ENCODE results near the gene LEKR1. TPM values are rescaled to one million over a fixed set of nuclear protein-coding genes. Genes with fewer than 3 reads are reported as not detected.

LEKR1 gene
- total RNA-seq, 1 donor from 2014 or later = 0.27 TPM

DNA sequence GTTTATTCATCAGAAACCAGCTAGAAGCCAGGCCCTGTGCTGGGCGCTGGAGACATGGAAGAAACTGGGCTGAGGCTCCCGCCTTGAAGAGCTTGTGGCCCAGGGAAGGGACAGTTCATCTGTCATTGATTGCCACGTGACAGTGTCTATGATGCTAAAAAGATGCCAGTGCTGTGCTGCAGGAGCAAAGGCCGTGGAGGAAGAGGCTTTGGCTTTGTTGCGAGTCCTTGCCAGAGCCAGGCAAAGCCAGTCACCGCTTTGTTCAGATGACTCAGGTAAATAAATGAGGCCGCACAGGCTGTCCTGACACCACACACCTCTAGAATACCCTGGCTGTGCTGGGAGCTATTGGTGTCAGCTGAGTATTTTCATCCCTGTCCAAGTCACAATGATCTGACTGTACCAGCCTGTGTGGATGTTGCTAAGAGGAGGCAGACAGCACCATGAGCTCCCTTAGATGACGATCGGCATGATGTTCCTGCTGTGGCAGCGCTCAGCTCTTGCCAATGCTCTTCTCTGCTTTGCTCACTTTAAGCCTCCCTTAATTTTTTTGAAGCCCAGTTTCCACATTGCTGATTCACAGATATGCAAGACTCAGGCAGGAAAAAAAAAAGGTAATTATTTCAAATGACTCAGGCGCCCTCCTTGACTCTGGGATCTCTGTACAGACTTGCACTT lies 256.3 kb downstream of the LEKR1 start:
- H2AFZ ChIP-seq (ENCODE audit: low read depth, low read length) = no peak overlapping the region

DNA sequence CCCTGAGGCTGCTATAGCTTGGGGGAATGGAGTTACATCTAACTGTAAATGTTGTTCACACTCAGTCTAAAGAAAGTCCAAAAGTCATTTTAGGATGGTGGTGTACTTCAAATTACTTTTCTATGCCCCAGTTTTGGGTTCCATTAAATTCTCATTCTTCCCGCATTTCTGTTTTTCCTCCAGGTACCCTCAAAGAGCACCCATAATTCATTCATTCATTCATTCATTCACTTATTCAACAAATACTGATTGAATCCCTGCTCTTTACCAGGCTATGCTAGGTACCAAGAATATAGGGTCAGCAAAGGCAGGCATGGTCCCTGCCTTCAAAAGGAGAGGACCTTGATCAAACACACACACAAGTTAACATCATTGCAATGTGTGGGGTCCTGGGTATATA lies 257.7 kb downstream of the LEKR1 start:
- Mint-ChIP-seq H3K4me1 (ENCODE audit: low read depth, unreplicated experiment) (peaks cover 36% of the 10 kb centered on the region), H3K27me3 (ENCODE audit: low read depth, unreplicated experiment) (no peaks in the 10 kb centered on the region), H3K36me3 (ENCODE audit: low read depth, unreplicated experiment) (no peaks in the 10 kb centered on the region), H3K9me3 (ENCODE audit: unreplicated experiment) (no peaks in the 10 kb centered on the region), H3K27ac (ENCODE audit: unreplicated experiment) (no peak overlapping the region), H3K4me3 (ENCODE audit: unreplicated experiment) (no peak overlapping the region)
- Histone ChIP-seq H3K27me3 (ENCODE audit: insufficient read depth, low read length) (no peaks in the 10 kb centered on the region), H3K4me2 (ENCODE audit: low read length) (no peak overlapping the region), H2AFZ (ENCODE audit: low read depth, low read length) (no peak overlapping the region), H3K36me3 (ENCODE audit: insufficient read depth, low read length) (no peaks in the 10 kb centered on the region), H3K79me2 (ENCODE audit: insufficient read depth, low read length) (no peaks in the 10 kb centered on the region), H3K4me3 (ENCODE audit: insufficient read depth, low read depth, low read length) (no peak overlapping the region), H3K9ac (ENCODE audit: low read length) (no peak overlapping the region), H3K4me1 (ENCODE audit: insufficient read depth, low read length) (peaks cover 47% of the 10 kb centered on the region), H4K20me1 (ENCODE audit: insufficient read depth, low read length) (no peaks in the 10 kb centered on the region), H3K9me3 (ENCODE audit: insufficient read depth, low read depth, low read length) (no peaks in the 10 kb centered on the region), H3K27ac (ENCODE audit: low read depth, low read length) (no peak overlapping the region)
- DNase-seq (ENCODE audit: low read depth) (no peak), FAIRE-seq (no peak)
- TF ChIP-seq, protein P1, sequence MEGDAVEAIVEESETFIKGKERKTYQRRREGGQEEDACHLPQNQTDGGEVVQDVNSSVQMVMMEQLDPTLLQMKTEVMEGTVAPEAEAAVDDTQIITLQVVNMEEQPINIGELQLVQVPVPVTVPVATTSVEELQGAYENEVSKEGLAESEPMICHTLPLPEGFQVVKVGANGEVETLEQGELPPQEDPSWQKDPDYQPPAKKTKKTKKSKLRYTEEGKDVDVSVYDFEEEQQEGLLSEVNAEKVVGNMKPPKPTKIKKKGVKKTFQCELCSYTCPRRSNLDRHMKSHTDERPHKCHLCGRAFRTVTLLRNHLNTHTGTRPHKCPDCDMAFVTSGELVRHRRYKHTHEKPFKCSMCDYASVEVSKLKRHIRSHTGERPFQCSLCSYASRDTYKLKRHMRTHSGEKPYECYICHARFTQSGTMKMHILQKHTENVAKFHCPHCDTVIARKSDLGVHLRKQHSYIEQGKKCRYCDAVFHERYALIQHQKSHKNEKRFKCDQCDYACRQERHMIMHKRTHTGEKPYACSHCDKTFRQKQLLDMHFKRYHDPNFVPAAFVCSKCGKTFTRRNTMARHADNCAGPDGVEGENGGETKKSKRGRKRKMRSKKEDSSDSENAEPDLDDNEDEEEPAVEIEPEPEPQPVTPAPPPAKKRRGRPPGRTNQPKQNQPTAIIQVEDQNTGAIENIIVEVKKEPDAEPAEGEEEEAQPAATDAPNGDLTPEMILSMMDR (IDR thresholded peaks at IDR 0.05; ENCODE audit: insufficient read depth, low read depth, low read length) = no peak
- no peak for TF ChIP-seq EZH2 (IDR thresholded peaks at IDR 0.05; ENCODE audit: insufficient read depth, low read length)

More for the DNA sequence above, 256.3 kb downstream of the LEKR1 start:
- peak overlapping the region; percentile 75 for H3K9ac ChIP-seq (ENCODE audit: low read length)
- H3K4me3 ChIP-seq (ENCODE audit: insufficient read depth, low read depth, low read length) = peak overlapping the region; percentile 28
- no peaks in the 10 kb centered on the region for H3K27me3 ChIP-seq (ENCODE audit: insufficient read depth, low read length)
- FAIRE-seq (no peak), DNase-seq (ENCODE audit: low read depth) (peak; percentile 85)
- peak overlapping the region; percentile 68 for H3K4me2 ChIP-seq (ENCODE audit: low read length)
- Mint-ChIP-seq H3K27ac (ENCODE audit: unreplicated experiment) (peak overlapping the region; percentile 77), H3K4me1 (ENCODE audit: low read depth, unreplicated experiment) (peaks cover 36% of the 10 kb centered on the region), H3K9me3 (ENCODE audit: unreplicated experiment) (no peaks in the 10 kb centered on the region), H3K36me3 (ENCODE audit: low read depth, unreplicated experiment) (no peaks in the 10 kb centered on the region), H3K4me3 (ENCODE audit: unreplicated experiment) (no peak overlapping the region), H3K27me3 (ENCODE audit: low read depth, unreplicated experiment) (no peaks in the 10 kb centered on the region)
- no peaks in the 10 kb centered on the region for H3K36me3 ChIP-seq (ENCODE audit: insufficient read depth, low read length)
- no peaks in the 10 kb centered on the region for H3K9me3 ChIP-seq (ENCODE audit: insufficient read depth, low read depth, low read length)
- no peak for TF ChIP-seq EZH2 (IDR thresholded peaks at IDR 0.05; ENCODE audit: insufficient read depth, low read length)
- TF ChIP-seq, protein P1 (IDR thresholded peaks at IDR 0.05; ENCODE audit: insufficient read depth, low read depth, low read length) = no peak
- H4K20me1 ChIP-seq (ENCODE audit: insufficient read depth, low read length) = no peaks in the 10 kb centered on the region
- H3K79me2 ChIP-seq (ENCODE audit: insufficient read depth, low read length) = no peaks in the 10 kb centered on the region
- H3K4me1 ChIP-seq (ENCODE audit: insufficient read depth, low read length) = peaks cover 34% of the 10 kb centered on the region
- H3K27ac ChIP-seq (ENCODE audit: low read depth, low read length) = peak overlapping the region; percentile 64

DNA sequence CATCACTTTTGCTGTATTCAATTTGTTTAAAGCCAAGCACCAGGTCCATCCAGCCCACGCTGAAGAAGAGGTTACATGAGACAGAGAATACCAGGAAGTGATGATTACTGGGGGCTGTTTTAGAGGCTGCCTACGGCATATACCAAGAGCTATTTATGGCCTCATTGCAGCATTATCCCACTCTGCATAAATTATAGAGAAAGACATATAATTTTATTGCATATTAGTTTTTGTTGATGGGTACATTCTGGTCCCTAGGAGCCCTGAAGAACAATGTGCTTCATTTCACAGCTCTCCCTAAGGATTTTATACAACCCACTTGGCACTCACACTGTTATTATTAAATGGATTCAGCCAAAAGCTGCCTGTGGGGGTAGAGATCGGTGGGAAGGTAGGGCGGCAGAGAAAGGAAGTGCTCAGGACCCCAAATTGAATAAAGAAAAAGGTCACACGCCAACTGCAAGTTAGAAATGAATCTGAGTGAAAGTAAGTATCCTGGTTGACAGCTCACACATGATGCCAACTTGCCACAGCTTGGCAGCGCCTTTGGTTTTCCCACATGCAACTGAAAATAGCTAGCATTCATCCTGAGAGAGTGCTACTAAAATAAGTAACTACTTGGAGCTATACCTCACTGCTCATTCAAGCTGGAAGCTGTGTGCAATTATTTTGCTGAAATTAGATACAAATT lies 260.1 kb downstream of the LEKR1 start:
- Histone ChIP-seq H3K4me3 (ENCODE audit: insufficient read depth, low read depth, low read length) (no peak overlapping the region), H3K27me3 (ENCODE audit: insufficient read depth, low read length) (no peaks in the 10 kb centered on the region), H2AFZ (ENCODE audit: low read depth, low read length) (no peak overlapping the region), H4K20me1 (ENCODE audit: insufficient read depth, low read length) (no peaks in the 10 kb centered on the region), H3K9ac (ENCODE audit: low read length) (no peak overlapping the region), H3K27ac (ENCODE audit: low read depth, low read length) (peak overlapping the region; percentile 99), H3K79me2 (ENCODE audit: insufficient read depth, low read length) (no peaks in the 10 kb centered on the region), H3K9me3 (ENCODE audit: insufficient read depth, low read depth, low read length) (no peaks in the 10 kb centered on the region), H3K36me3 (ENCODE audit: insufficient read depth, low read length) (no peaks in the 10 kb centered on the region), H3K4me1 (ENCODE audit: insufficient read depth, low read length) (peaks cover 56% of the 10 kb centered on the region), H3K4me2 (ENCODE audit: low read length) (no peak overlapping the region)
- DNase-seq (ENCODE audit: low read depth) (no peak), FAIRE-seq (no peak)
- no peaks in the 10 kb centered on the region for H3K36me3 Mint-ChIP-seq (ENCODE audit: low read depth, unreplicated experiment)
- H3K4me3 Mint-ChIP-seq (ENCODE audit: unreplicated experiment) = no peak overlapping the region
- H3K27ac Mint-ChIP-seq (ENCODE audit: unreplicated experiment) = no peak overlapping the region
- no peaks in the 10 kb centered on the region for H3K27me3 Mint-ChIP-seq (ENCODE audit: low read depth, unreplicated experiment)
- no peaks in the 10 kb centered on the region for H3K9me3 Mint-ChIP-seq (ENCODE audit: unreplicated experiment)
- TF ChIP-seq, protein P1 (IDR thresholded peaks at IDR 0.05; ENCODE audit: insufficient read depth, low read depth, low read length) = no peak
- TF ChIP-seq EZH2 (IDR thresholded peaks at IDR 0.05; ENCODE audit: insufficient read depth, low read length) = no peak
- peaks cover 47% of the 10 kb centered on the region for H3K4me1 Mint-ChIP-seq (ENCODE audit: low read depth, unreplicated experiment)
